ENCODE measurements around the gene EXOC3L2.
"Not testable (repeated sequence)": the region's sequence is repeated elsewhere in the genome, so short reads cannot be mapped to it uniquely, and the experiment has no call there.

The EXOC3L2 gene

DNA sequence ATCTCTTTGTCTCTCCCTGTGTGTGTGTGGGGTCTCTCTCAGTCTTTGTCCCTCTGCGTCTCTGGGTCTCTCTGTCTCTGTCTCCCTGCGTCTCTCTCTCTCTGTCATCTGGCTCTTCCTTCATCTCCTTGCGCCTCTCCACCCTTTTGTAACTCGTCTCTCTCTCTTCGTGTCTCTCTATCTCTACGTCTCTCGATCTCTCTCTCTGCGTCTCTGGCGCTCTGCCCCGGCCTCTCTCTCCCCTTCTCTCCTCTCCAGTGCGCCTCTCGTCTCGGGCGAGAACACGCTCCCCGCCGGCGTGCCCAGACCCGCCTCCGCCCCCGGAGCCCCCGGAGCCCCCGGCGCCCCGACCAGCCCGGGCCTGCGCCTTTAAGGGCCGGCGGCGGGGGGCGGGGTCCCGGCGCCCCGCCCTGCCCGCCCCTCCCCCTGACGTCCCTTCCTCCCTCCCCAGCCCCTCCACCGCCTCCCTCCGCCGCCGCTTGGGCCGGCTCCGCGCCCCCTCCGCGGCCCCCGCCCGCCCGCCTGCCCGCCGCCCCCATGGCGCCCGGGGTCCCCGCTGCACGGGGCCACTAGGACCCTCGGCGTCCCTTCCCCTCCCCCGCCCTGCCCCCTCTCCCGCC is 5.7 kb upstream of the EXOC3L2 start, which contains the start of gene MARK4:
TSS of gene MARK4 (plus strand) at position 440 of the 620 bp plus-strand sequence. CDS start 318 bp downstream, outside the sequence.
- peak; percentile 65 to 73 for DNase-seq
- no peak for TF ChIP-seq POLR2A (IDR thresholded peaks at IDR 0.05; ENCODE audit: low read length)
- no peak for TF ChIP-seq GATA1 (IDR thresholded peaks at IDR 0.05; ENCODE audit: low read depth, low read length)

DNA sequence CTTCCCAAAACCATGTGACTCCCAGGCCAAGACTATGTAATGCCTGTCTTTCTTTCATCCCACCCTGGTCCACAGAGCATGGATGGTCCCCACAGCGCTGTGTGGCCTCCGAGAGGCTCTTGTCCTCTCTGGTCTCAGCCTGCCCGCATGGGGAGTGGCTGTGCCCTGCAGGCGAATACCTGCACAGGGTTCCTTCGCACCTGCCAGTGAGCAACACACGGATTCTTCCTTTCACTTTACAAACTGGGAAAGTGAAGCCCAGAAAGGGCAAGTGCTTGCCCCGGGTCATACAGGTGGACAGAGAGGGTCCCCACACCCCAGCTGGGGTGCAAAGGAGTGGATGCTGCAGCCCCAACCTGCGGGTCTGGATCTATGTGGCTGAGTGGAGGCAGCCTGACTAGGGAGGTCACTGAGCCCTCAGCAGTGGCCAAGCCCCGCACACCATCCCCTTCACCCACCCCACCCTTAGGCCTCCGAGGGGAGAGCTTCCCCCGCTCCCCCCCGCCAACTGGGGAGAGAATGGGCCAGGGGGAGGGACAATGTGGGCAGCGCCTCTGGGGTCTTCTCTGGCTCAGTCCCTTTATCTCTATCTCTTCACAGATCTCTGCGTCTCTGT is 5.1 kb upstream of the EXOC3L2 start:
- no peak for DNase-seq
- TF ChIP-seq POLR2A (IDR thresholded peaks at IDR 0.05; ENCODE audit: low read length), result no peak
- no peak for TF ChIP-seq GATA1 (IDR thresholded peaks at IDR 0.05; ENCODE audit: low read depth, low read length)

GRCh38 chr19:45249261-45250033 is 4.2 kb upstream of the EXOC3L2 start:
- no peak for DNase-seq
- TF ChIP-seq POLR2A (IDR thresholded peaks at IDR 0.05; ENCODE audit: low read length) (no peak), GATA1 (IDR thresholded peaks at IDR 0.05; ENCODE audit: low read depth, low read length) (no peak)

DNA sequence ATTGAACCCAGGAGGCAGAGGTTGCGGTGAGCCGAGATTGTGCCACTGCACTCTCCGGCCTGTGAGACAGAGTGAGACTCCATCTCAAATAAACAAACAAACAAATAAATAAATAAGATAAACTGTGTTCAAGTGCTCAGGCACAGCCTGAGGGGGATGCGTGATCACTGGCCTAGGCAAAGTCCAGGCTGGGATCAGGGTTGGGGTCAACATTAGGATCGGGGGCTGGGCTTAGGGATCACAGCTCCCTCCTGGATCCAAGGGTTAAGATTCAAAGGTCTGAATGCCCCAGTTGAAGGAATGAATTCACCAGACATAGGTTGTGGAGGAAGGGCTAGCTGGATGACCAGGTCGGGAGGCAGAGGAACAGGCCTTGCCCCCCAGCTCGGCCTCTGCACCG is 1.9 kb upstream of the EXOC3L2 start:
- TF ChIP-seq GATA1 (IDR thresholded peaks at IDR 0.05; ENCODE audit: low read depth, low read length) (no peak), POLR2A (IDR thresholded peaks at IDR 0.05; ENCODE audit: low read length) (no peak)
- DNase-seq, result no peak

DNA sequence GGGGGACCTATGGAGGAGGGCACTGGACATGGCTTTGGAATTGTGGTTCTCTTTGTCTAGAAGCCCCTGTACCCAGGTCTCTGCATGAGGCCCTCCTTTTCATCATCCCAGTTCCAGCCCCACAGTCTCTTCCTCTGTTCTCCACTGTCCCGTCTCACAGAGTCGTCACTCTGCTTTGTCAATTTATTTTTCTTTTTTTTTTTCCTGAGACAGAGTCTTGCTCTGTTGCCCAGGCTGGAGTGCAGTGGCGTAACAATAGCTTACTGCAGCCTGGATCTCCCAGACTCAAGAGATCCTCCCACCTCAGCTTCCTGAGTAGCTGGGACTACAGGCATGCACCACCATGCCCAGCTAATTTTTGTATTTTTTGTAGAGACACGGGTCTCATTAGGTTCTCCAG is 619 bp upstream of the EXOC3L2 start:
- TF ChIP-seq POLR2A (IDR thresholded peaks at IDR 0.05; ENCODE audit: low read length) (no peak), GATA1 (IDR thresholded peaks at IDR 0.05; ENCODE audit: low read depth, low read length) (no peak)
- DNase-seq, result no peak

- DNase-seq, result no peak
- no peak for TF ChIP-seq GATA1 (IDR thresholded peaks at IDR 0.05; ENCODE audit: low read depth, low read length)
- TF ChIP-seq POLR2A (IDR thresholded peaks at IDR 0.05; ENCODE audit: low read length), result no peak
These were observed 943 bp downstream of the EXOC3L2 start for GRCh38 chr19:45244133-45244794.

GRCh38 chr19:45243144-45243732 is 2.0 kb downstream of the EXOC3L2 start:
- TF ChIP-seq POLR2A (IDR thresholded peaks at IDR 0.05; ENCODE audit: low read length), result no peak
- no peak for TF ChIP-seq GATA1 (IDR thresholded peaks at IDR 0.05; ENCODE audit: low read depth, low read length)
- DNase-seq, result no peak

DNA sequence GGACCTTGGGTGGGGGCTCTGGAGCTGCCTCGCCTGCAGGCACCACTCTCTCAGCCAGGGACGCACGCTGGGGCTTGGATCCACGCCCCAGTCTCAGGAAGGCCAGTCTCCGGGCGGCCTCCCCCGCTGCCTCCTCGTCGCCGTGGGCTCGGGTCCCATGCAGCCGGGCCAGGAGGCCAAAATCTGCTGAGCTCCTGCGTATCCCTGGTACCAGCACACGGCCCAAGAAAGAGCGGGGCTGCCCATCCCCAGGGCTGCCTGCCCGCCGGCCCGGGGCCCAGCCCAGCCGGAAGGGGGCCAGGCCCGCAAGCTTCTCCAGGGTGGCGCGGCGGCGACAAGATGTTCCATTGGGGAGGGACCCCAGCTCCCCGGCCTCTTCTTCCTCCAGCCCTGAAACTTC is 6.7 kb downstream of the EXOC3L2 start:
- DNase-seq, result no peak
- TF ChIP-seq GATA1 (IDR thresholded peaks at IDR 0.05; ENCODE audit: low read depth, low read length) (no peak), POLR2A (IDR thresholded peaks at IDR 0.05; ENCODE audit: low read length) (no peak)

DNA sequence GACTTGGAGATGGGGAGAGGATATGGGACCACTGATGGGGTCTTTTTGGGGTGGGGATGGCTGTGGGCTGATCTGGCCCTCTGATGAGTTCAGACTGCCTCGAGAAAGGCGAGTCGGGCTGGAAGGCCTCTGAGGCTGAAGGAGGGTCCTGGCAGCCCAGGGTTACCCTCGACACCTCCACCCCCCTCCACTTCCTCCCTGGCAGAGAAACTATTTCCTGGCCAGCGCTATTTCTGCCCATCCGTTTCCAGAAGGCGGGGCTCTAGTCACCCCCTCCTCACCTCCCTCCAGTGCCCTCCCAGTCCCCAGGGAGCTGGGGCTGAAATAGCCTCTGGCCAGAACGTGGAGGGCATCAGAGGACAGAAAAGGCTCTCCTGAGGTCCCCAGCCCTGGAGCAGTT is 9.7 kb downstream of the EXOC3L2 start:
- no peak for DNase-seq
- TF ChIP-seq POLR2A (IDR thresholded peaks at IDR 0.05; ENCODE audit: low read length), result no peak
- no peak for TF ChIP-seq GATA1 (IDR thresholded peaks at IDR 0.05; ENCODE audit: low read depth, low read length)

DNA sequence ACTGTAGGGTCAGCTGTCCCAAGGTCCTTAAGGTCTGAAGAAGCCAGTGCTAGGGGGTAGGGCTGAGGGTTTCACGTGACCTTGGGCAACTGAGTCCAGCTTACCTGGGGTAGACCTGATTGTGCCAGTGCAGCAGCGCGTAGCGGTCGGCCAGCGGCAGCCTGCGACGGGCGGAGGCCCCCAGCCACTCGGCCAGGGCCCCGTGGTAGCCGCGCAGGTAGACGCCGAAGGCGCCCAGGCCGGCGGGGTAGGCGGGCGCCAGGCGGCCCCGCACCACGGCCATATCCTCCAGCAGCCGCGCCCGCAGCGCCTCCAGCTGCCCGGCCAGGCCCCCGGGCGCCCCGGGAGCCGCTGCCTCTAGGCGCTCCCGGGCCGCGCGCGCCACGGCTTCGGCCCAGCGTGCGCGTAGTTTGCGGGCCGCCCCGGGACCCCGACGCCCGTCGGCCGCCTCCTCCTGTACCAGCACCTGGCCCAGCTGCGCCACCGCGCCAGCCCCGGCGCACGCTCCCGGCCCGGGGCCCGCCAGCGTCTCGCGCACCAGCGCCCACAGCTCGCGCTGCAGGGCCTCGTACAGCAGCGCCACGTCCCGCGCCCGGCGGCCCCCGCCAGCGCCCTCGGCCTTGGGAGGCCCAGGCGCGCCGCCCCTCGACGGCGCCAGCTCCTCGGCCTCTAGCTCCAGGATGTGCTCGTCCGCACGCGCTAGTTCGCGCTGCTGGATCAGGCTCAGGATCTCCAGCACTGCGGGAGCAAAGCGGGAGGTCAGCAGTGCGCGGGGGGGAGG is 10.9 kb downstream of the EXOC3L2 start:
- TF ChIP-seq GATA1 (IDR thresholded peaks at IDR 0.05; ENCODE audit: low read depth, low read length), result no peak
- no peak for TF ChIP-seq POLR2A (IDR thresholded peaks at IDR 0.05; ENCODE audit: low read length)
- DNase-seq, result no peak

DNA sequence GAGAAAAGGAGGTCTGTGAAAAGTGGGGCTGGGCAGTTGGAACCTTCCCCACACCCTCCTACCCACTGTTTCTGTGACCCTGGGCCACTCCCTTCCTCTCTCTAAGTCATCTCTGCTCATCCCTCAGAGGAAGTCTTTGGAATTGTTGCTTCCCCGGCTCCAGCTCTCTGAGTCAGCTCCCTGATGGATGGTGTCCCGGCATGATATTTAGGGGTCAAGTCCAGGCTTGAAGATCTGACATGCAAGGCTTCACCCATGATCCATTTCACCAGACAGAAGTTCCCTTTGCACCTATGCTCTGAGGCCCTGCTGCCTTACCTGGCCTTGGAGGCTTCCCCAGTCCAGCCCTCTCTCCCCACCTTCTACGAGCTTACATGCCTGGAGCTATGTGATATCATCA is 13.3 kb downstream of the EXOC3L2 start:
- no peak for DNase-seq
- no peak for TF ChIP-seq GATA1 (IDR thresholded peaks at IDR 0.05; ENCODE audit: low read depth, low read length)
- TF ChIP-seq POLR2A (IDR thresholded peaks at IDR 0.05; ENCODE audit: low read length), result no peak

- not testable (repeated sequence) for DNase-seq
These were observed 16.2 kb downstream of the EXOC3L2 start for GRCh38 chr19:45229056-45229455.

- no peak for DNase-seq
- no peak for TF ChIP-seq POLR2A (IDR thresholded peaks at IDR 0.05; ENCODE audit: low read length)
- no peak for TF ChIP-seq GATA1 (IDR thresholded peaks at IDR 0.05; ENCODE audit: low read depth, low read length)
These were observed 20.6 kb downstream of the EXOC3L2 start for GRCh38 chr19:45224645-45225044.
